Right renal cortex interstitium (tissue), 3 donors: Measurements from ENCODE around the gene SFMBT2. TPM values are rescaled to one million over a fixed set of nuclear protein-coding genes. Genes with fewer than 3 reads are reported as not detected.
A peak's percentile ranks its signal among the peaks of the same experiment; 100 is the strongest.
"Not testable (repeated sequence)": the region's sequence is repeated elsewhere in the genome, so short reads cannot be mapped to it uniquely, and the experiment has no call there.

ENCODE experiments used
- DNase-seq, 3 donors: peaks; one replicate each; pipeline ENCODE4 v3.0.0-alpha.2; 2013; ENCODE audit warnings: low read depth in 3 of 3, low spot score in 2 of 3
- polyA plus RNA-seq, 3 donors: library from polyadenylated mRNA; unstranded; fragments of 120-200 nt; gene quantifications; one replicate each; pipeline ENCODE4 v1.2.1, GENCODE V29; 2013; ENCODE audit not compliant: insufficient read length in 3 of 3

SFMBT2 gene
- polyA plus RNA-seq, 3 donors: 5.9 to 6.6 (median 6.4) TPM

DNA sequence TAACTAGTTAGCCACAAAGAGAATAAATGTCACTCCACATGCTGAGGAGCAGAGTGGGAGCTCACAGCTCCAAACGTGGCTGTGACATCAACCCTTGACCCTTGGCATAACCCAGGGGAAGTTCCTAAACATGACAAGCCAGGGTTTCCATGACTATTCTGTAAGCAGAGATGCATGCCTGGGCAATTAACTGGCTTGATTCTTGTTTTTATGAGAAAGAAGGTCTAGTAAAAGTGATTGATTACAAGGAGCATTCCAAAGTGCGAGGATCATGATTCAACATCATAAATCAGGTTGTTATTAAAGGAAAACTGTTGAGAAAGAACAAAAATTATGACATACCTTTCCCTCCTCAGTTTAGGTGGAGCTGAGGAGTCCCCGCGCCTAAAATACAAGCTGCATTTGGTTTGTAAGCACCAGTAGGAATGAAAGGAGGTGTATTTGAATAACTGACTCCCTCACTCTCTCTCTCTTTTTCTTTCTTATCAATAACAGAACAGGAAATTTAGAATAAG, 108.4 kb downstream of the SFMBT2 start:
- no peak for DNase-seq

GRCh38 chr10:7301006-7301778, 109.6 kb downstream of the SFMBT2 start:
- no peak for DNase-seq

- DNase-seq: peak; percentile 56 to 69 (median 68)
These were observed 110.4 kb downstream of the SFMBT2 start for GRCh38 chr10:7300384-7300971.

- DNase-seq: not testable (repeated sequence)
These were observed 111.1 kb downstream of the SFMBT2 start for GRCh38 chr10:7299601-7300325.

GRCh38 chr10:7298495-7298894, 112.3 kb downstream of the SFMBT2 start:
- no peak for DNase-seq

GRCh38 chr10:7297094-7297493, 113.7 kb downstream of the SFMBT2 start:
- DNase-seq: no peak

GRCh38 chr10:7296648-7297047, 114.2 kb downstream of the SFMBT2 start:
- no peak for DNase-seq

- no peak for DNase-seq
These were observed 114.8 kb downstream of the SFMBT2 start for GRCh38 chr10:7296076-7296475.

DNA sequence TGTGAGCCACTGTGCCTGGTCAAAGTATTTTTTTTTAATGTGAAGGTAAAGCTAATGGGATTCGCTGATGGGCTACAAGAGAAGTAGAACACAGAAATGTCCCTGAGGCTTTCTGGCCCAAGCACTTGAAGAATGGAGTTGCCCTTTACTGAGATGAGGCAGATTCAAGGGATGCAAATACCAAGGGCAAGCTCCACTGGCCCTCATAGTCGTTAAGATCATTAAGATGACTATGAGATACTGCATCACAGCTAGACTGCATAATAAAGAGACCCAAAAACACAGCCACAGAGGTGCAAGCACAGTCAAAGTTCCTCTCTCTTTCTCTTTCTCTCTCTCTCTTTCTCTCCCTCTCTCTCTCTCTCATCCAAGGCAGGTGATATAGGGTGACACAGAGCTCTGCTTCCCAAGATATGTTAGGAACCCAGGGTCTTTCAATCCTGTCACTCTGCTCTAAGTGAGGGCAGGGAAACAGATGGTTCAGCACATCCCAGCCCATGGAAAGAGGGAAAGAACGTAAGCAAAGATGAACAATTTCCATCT, 117.4 kb downstream of the SFMBT2 start:
- DNase-seq: no peak

- no peak for DNase-seq
These were observed 119.2 kb downstream of the SFMBT2 start for GRCh38 chr10:7291487-7292270.

GRCh38 chr10:7288060-7288690, 122.7 kb downstream of the SFMBT2 start:
- no peak for DNase-seq

GRCh38 chr10:7287377-7287776, 123.5 kb downstream of the SFMBT2 start:
- DNase-seq: no peak

GRCh38 chr10:7285522-7286322, 125.1 kb downstream of the SFMBT2 start:
- DNase-seq: no peak

DNA sequence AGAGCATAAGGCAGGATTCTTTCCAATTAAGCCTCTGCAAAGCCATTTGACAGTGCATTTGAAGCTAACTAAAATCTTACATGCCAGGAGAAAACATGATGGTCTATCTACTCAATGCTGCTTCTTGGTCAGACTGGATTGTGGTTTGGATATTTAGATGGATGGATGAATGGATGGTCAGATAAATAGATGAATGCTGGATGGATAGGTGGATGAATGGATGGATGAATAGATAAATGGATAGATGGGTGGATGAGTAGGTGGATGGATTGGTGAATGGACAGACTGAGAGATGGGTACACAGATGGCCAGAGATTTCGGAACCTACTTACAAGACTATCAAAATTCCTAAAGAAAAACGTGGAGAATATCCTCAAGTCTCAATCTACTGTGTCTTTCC, 127.6 kb downstream of the SFMBT2 start:
- no peak for DNase-seq

- no peak for DNase-seq
These were observed 128.4 kb downstream of the SFMBT2 start for GRCh38 chr10:7282457-7282856.

GRCh38 chr10:7281429-7281828, 129.4 kb downstream of the SFMBT2 start:
- DNase-seq: no peak

DNA sequence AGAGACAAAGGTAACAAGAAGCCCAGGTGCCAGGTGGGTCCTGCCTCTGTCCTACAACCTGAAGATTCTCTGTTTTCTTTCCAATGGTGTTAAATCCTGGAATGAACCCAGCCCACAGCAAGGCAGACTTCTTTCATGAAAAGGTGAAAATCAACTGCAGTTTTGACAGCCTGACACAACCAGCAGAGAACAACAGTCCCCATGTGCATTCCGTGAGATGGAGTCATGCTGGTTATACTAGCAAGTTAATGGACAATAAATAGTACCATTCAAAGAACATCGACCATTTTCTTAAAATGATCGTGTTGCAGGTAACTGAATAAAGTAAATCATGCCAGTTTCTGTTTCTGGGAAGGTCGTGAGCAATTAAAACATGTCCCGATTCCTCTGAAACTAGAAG, 131.5 kb downstream of the SFMBT2 start:
- DNase-seq: no peak

DNA sequence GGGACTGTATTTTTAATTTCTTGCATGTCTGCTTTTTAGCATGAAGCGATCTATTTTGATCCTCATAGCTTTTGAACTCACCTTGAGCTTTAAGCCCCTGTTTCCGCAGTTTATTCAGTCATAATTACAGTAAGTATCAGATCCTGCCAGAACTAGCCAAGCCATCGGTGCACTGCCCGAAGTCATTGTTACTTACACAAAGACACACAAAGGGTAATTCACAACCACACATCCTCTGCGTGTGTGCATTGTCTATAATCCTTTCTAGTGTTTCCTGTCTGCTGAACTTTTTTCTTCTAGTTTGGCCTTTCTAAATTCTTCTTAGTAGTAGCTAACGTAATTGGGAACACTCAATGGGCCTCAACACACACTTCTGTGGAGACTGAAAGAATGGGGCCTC, 133.0 kb downstream of the SFMBT2 start:
- DNase-seq: no peak

- DNase-seq: no peak
These were observed 133.4 kb downstream of the SFMBT2 start for GRCh38 chr10:7277432-7277831.
